Stimulated activated CD8-positive, alpha-beta memory T cell treated with anti-CD3 and anti-CD28 coated beads, Interleukin-15, amount 100 ng/mL, for 4 hours (primary cell): Measurements from ENCODE around the gene TRIM23.
A peak's percentile ranks its signal among the peaks of the same experiment; 100 is the strongest.
"Not testable (repeated sequence)": the region's sequence is repeated elsewhere in the genome, so short reads cannot be mapped to it uniquely, and the experiment has no call there.

Source experiments
- DNase-seq, 2 donors: peaks; one replicate each; pipeline ENCODE4 v3.0.0-alpha.2; 2020; ENCODE audit warnings: low read depth in 2 of 2

The TRIM23 gene

DNA sequence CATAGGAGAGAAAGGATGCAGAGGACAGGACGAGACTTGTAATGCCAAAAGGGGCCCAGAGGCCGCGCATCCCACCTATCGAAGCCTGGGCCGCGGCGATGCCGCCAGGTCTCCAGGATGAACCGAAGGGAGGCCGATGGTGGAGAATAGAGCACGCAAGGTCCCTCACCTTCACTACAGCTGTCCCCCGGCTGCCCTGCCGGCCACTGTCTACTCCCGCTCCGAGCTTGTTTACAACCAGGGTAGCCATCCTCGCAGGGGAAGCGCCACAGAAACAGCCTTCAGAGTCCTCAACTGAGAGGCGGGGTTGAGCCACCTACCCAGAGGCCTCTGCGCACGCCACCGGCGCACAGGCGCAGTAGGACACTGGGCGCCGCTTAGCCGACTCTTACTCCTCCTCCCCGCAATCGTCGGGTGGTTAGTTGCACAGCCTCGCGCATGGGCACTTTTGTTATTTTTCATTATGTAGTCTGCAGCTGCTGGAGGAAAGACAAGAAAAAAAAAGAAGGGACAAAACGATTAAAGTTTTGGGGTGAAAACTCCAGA is at the start of gene TRIM23:
TSS of gene TRIM23 (minus strand) at position 309 of the 546 bp plus-strand sequence. CDS start at position 250, 59 bp downstream.
- peak; percentile 83 to 85 for DNase-seq

DNA sequence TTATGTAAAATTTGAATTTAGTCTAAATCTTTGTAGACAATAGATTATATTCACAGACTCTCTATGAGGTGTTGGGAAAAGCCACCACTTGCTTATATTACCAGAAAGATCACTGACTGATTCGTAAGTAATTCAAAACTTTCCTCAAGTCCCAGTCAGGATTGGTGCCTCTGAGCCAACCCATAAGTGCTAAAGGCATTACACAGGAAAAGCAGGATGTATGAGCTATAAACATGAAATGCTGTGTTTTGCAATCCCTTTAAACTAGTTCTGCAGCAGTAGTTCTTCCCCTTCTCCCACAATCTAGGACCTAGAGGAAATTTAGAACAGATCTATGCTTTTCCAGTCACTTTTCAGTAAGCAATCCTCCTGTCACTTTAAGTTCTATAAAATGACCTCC is 48.7 kb upstream of the TRIM23 start:
- no peak for DNase-seq

DNA sequence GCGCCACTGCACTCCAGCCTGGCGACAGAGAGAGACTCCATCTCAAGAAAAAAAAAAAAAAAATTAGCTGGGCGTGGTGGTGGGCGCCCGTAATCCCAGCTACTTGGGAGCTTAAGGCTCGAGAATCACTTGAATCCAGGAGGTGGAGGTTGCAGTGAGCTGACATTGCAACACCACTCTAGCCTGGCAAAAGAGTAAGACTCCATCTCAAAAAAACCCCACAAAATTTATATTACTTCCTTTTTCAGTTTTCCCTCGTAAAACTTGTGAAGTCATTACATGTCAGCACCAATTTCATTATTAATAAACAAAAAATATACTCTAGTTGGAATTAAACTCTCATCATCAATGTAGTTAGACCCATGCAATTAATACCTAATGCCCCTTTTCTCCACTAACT is 44.6 kb upstream of the TRIM23 start:
- no peak for DNase-seq

DNA sequence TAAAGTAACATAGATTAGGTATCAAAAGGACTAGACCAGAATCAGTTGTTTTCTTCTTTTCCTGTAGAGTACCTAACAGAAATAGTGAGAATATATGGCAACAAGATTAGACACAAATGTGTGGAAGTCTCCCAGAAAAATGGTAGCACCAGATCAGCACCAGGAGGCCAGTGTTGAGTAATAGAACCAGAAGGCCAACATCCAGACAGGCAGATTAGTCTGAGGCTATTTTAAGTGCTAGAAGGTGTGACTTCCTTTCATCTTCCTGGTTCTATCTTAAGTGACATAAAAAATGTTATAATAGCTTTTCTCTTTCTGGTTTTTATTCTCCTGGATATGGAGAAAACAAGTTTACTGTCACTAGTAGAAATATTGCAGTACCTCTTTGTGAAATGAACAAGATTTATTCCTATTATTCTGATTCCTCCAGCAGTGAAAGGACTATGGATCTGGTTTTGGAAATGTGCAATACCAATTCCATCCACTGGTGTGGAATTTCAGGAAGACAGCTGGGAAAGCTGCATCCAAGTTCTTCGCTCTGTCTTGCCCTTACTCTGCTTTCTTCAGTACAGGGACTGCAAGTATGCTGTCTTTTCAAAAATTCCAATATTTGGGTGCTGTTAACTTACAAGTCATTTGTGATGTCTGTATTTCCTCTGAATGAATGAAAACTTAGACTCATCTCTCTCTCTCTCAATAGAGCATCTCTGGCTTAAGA is 39.8 kb upstream of the TRIM23 start:
- DNase-seq = no peak

DNA sequence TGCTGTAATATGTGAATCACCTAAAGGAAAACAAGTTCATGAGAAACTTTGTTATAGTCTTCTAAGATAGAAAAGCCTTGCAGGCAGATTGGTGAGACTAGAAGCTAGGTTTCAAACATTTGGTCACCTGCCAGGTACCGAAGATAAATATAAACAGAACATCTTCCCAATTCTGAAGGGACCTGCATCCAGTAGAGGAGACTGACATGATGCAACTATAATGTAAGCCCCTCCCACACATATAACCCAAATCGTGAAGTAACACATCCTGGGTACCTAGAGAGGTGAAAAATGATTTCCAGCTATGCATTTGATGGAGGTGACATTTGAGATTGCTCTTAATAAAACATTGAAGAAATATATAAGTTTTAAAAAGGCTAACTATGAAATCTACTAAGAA is 30.6 kb upstream of the TRIM23 start:
- no peak for DNase-seq

DNA sequence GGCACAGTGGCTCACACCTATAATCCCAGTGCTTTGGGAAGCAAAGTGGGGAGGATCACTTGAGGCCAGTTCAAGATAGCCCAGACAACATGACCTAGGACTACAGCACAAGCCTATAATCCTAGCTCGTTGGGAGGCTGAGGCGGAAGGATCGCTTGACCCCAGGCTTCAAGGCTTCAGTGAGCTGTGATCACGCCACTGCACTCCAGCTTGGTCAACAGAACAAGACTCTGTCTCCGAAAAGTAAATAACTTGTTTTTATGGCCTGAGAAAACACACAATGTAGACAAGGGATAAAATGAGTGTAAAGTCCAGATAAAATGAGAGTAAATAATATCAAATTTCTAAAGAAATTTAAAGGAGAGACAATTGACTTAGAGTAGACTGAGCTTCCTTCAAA is 27.0 kb upstream of the TRIM23 start:
- DNase-seq = no peak

DNA sequence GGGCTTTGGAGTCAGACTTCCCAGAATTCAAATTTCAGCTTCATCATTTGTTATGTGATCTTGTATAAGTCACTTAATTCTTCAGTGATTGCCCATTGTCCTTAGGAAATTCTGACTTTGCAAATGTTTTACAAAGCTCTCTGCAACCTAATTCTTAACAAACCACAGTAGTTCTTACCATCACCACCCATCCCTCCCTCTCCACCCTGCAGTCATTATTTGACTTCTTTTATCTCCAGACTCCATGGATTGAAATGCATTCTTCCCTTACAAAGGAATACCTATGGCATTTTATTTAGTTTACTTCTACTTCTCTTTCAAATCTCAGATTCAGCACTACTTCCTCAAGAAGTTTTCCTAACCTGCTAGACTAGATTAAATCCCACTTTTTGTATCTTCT is 23.8 kb upstream of the TRIM23 start:
- DNase-seq = no peak

DNA sequence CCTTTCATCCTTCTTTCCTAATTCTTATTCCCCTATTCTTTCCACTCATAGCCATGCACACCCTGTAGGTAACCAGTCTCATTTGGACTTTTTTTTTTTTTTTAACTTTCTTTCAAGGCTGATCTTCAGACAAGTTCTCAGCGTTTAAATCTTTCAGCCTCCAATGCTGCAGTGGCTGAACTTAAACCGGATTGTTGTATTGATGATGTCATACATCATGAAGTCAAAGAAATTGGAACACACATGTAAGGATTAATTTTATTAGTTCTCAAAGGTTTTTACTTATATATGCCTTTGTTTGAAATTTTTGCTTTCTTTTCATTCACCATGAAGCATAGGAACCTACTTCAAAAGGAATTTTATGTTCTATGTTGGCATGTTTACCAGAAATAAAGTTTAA is 22.8 kb upstream of the TRIM23 start:
- DNase-seq = no peak

DNA sequence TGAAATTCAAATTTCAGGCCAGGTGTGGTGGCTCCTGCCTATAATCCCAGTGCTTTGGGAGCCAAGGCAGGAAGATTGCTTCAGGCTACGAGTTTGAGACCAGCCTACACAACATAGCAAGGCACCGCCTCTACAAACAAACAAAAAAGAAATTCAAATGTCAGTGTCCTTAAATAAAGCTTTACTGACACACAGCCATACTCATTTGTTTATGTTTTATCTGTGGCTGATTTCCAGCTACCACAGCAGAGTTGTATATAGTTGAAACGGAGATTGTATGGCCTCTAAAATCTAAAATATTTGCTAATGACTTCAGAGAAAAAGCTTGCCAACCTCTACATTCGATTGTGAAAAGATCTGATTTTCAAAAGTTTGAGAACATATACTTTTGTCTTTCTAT is 16.1 kb upstream of the TRIM23 start:
- DNase-seq = no peak

DNA sequence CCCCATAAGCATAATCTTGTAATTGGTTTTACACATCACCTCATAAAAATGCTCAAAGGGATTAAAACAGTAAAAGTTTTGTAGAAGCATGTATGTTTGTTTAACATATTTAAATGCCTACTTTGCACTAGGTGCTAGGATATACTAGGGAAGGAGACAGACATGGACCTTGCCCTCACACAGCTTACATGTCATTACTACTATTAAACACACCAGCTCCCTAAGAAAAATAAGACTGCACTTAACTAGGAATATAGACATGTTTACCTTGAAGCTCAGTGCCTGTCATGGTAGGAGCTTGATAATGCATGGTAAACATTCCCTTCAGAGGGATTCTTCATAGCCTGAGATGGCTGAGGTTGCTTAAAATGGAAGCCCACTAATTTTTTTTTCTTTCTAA is 6.8 kb upstream of the TRIM23 start:
- DNase-seq = no peak

DNA sequence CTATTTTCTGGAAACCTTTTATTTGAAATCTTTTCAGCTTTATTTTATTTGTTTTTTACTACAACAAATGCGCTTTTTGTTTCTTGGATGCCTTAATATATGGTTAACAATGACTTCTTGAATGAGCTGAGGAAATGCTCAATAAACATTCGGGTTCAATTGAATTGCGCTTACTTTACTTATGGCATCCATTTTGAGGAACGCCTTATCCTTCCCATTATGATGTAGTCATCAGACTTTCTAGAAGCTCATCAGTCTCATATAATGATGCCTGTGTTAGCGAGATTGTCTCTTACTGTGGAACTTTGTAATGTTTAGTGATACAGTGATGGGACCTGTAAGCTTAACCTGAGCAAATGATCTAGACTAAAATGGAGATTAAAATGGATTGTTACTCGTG is 1.6 kb upstream of the TRIM23 start:
- no peak for DNase-seq

DNA sequence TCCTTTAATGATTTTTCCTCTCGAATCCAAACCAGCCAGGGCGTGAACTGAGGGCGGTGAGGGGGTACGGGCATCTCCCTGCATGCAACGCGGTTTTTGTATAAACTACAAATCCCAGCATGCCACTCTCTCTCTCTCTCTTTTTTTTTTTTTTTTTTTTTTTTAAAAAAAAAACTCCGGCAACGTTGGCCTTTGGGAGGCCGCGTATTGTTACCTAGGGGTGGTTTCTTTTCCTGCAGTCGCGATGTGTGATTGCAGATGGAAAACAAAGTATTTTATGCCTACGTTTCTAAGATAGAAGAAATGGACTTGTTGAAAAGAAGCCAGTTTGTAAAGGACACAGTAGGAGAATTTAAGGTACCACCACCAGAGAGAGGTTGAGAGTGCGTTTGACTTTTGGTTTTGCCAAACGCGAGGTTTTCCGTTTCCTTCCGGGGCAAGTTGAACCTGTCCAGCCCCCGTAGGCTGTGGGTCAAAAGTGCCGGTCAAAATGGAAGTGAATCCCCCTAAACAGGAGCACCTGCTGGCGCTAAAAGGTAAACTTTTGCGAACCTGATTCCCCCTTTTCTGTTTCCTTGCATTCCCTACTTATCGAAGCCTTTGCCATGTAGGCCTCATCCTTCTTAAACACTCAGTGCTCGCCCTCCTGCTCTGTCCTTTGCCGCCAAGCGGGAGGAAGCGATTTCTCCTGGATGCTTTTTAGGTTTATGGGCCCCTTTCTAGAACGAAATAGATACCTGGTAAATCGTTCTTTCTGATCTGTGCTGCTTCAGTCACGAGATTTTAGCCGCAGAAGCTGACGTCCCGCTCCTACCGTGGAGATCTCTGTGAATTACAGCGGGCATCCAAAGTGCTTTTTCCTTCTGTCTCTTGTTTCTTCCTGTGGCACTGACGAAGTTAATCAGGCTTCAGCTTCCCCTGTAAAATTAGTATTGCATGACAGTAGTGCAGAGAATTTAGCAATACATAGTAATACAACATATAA is 730 bp upstream of the TRIM23 start, which contains the start of the genes SHLD3 and TRAPPC13:
TSS of gene SHLD3 (plus strand) at position 457 of the 985 bp plus-strand sequence. CDS start 4,561 bp downstream, outside the sequence.
TSS of gene TRAPPC13 (plus strand) at position 457 of the 985 bp plus-strand sequence. CDS start at position 491, 34 bp downstream.
- peak; percentile 63 to 74 for DNase-seq

DNA sequence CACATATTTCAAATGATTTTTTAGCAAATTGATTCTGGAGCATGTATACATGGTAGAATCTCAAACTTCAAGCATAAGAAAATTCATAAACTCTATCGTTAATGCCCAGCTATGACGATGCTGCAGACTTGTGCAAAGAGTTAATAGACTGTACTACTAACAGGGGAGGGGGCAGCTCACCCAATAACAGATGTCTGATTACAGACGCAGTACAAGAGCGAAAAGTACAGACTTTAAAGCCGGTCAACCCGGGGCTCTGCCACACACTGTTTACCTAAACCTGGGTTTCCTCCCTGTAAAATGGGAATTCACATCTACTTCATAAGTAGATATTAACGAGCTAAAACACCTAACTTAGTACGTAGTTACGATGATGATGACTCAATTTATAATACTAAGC is 651 bp downstream of the TRIM23 start:
- DNase-seq = no peak

DNA sequence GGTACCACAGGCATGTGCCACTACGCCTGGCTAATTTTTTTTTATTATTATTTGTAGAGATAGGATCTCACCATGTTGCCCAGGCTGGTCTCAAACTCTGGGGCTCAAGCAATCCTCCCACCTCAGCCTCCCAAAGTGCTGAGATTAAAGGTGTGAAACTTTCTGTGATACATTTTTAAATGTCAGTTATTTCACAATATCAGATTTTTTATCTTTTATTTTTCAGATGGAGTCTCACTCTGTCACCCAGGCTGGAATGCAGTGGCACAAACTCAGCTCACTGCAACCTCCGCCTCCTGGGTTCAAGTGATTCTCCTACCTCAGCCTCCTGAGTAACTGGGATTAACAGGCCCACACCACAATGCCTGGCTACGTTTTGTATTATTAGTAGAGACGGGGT is 2.2 kb downstream of the TRIM23 start:
- not testable (repeated sequence) for DNase-seq

DNA sequence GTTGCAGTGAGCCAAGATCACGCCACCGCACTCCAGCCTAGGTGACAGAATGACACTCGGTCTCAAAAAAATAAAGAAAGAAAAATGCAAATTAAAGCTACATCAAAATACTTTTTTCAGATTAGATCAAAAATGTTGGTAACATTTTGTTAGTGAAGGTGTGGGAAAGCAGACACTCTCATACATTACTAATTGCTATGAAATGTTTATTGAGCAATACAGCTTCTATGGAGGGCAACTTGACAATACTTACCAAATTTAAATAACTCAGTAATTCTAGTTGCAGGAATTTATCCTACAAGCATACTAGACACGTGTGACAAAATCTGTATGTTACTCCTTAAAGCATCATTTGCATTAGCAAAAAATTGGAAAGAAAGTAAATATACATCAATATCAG is 4.1 kb downstream of the TRIM23 start:
- DNase-seq = no peak

DNA sequence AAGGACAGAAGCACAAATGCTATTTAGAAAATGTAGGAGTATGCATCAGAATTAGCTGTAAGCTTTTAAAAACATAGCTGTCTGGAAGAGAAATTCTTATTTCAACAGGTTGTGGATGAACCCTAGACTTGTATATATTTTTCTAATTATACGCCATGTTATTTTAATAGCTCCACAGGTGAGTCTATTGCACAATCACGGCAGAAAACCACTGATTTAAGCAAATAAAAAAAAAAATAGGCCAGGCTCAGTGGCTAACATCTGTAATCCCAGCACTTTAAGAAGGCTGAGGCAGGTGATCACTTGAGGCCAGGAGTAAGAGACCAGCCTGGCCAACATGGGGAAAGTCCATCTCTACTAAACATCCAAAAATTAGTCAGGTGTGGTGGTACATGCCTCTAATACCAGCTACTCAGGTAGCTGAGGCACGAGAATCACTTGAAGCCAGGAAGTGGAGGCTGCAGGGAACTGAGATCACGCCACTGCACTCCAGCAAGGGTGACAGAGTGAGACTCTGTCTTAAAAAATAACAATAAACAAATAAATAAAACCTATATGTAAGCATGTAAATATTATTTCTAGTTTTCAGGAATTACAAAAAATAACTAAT is 11.7 kb downstream of the TRIM23 start:
- no peak for DNase-seq

DNA sequence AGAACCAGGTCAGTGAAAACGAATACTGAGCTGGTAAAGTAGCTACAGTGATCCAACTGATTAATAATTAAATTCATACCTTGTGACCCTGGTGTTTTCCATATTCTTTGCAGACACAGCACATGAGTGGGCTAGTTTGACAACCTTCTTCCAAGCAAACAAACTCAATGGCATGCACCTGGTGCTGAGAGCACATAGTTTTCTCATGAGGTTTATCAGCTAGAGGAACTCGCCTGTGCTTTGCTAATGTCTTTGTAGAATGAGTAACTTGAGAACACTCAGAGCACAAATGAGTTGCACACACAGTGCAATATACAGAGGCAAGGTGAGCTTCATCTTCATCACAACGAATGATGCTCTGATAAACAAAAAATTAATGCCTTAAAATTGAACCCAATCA is 12.6 kb downstream of the TRIM23 start:
- no peak for DNase-seq

DNA sequence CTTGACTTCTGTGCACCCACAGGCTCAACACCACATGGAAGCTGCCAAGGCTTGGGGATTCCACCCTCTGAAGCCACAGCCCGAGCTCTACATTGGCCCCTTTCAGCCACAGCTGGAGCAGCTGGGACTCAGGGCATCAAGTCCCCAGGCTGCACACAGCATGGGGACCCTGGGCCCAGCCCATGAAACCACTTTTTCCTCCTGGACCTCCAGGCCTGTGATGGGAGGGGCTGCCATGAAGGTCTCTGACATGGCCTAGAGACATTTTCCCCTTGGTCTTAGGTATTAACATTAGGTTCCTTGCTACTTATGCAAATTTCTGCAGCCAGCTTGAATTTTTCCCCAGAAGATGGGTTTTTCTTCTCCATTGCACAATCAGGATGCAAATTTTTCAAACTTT is 22.4 kb downstream of the TRIM23 start:
- not testable (repeated sequence) for DNase-seq

DNA sequence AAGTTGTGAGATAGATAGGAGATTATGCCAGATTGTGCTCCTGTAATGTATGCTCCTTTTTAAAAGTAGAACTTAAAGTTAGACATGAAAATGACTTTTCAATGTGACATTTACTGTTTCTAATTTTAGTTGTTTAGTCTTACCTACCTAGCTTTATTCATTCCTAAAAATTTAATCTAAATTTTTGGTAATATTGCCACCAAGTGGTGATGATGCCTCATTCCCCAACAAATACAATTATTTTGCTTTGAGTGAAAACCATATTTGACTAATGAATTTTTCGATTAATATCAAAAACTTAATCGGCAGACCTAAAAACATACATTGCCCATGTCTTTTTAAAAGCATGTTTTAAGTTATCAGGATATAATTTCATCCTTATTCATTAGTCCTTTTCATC is 35.4 kb downstream of the TRIM23 start:
- DNase-seq = no peak

DNA sequence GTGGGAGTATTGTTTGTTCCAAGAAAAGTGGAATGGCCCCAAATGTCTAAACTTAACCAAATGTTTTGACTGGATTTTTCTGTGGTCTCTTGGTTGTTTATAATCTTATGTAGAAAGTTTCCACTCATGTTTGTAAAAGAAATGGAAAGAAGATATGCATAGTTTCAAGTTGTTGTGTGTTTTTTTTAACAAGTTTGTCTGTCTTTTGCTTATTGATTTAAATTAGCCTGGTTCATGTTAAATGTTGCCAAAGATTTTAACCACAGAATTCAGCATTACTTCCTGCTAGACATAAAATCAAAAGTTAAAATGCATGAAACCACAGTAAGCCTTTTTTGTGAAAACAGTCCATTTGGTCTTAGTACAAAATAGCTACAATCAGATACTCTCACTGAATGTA is 47.0 kb downstream of the TRIM23 start:
- no peak for DNase-seq

DNA sequence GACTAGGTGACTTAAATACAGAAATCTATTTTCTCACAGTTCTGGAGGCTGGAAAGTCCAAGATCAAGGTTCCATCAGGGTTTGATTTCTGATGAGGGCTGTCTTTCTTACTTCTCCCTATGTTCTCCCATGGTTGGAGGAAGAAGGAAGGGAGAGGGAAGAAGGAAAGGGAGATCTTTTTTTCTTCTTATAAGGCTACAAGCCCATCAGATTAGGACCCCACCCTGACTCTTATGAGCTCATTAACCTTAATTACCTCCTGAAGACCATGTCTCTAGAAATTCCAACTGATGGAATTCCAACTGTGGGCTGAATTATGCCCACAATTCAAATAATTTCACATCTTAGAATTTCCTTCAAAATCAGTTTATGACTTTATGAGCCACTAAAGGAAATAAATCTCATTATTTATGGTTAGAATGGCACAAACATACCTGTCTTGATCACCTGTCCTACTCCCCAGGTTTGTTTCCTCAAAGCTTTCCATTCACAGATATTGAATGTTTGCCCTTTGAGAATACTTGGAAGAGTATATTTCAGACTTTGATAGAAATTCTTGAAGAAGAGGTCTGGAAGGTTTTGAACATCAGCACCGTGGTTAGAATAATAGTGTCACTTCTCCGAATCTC is 53.4 kb downstream of the TRIM23 start:
- DNase-seq = no peak
